ENCODE data around the gene GRM3.

GRCh38 chr7:86747698-86748097, 104.0 kb downstream of the GRM3 start:
- TF ChIP-seq, protein P1, sequence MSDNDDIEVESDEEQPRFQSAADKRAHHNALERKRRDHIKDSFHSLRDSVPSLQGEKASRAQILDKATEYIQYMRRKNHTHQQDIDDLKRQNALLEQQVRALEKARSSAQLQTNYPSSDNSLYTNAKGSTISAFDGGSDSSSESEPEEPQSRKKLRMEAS (IDR thresholded peaks at IDR 0.05; ENCODE audit: low read depth, low read length) = no peak
- TF ChIP-seq POLR2A (IDR thresholded peaks at IDR 0.05; ENCODE audit: extremely low read depth, insufficient read length) (no peak), MYC (IDR thresholded peaks at IDR 0.05; ENCODE audit: low read depth, low read length) (no peak)
- TF ChIP-seq, protein P2, sequence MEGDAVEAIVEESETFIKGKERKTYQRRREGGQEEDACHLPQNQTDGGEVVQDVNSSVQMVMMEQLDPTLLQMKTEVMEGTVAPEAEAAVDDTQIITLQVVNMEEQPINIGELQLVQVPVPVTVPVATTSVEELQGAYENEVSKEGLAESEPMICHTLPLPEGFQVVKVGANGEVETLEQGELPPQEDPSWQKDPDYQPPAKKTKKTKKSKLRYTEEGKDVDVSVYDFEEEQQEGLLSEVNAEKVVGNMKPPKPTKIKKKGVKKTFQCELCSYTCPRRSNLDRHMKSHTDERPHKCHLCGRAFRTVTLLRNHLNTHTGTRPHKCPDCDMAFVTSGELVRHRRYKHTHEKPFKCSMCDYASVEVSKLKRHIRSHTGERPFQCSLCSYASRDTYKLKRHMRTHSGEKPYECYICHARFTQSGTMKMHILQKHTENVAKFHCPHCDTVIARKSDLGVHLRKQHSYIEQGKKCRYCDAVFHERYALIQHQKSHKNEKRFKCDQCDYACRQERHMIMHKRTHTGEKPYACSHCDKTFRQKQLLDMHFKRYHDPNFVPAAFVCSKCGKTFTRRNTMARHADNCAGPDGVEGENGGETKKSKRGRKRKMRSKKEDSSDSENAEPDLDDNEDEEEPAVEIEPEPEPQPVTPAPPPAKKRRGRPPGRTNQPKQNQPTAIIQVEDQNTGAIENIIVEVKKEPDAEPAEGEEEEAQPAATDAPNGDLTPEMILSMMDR (IDR thresholded peaks at IDR 0.05; ENCODE audit: low read depth, low read length) = no peak
